ENCODE measurements around the gene UBR4.

The UBR4 gene

DNA sequence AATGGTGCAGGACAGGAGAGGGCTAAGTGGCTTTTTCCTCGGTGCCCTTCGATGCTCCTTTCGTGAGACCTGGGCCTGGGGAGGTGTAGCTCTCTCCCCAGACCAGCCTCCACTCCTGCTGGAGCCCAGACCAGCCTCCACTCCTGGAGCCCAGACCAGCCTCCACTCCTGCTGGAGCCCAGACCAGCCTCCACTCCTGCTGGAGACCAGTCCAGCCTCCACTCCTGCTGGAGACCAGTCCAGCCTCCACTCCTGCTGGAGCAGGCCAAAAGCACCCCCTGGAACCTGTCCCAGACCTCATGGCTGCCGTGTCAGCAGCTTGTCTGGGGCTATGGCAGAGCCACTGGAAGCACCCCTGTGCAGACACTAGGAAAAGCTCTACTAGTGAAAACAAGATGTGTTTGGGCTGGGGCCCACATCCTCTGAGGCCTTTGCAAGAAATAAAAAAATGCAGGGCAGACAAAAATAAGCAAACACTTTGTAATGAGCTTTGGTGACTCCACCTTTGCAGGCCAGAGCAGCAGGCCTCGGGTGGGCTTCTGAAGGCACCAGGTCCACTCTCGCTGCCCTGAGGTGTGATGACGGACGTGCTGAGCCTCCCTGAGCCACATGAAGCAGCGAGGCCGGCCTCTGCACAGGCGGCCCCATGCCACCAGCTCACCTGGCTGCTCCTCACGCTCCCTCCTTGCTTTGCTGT, 137.6 kb downstream of the UBR4 start:
- no peak for DNase-seq (ENCODE audit: low read depth)

- no peak for DNase-seq (ENCODE audit: low read depth)
Observed at GRCh38 chr1:19071674-19072281, 138.3 kb downstream of the UBR4 start.

DNA sequence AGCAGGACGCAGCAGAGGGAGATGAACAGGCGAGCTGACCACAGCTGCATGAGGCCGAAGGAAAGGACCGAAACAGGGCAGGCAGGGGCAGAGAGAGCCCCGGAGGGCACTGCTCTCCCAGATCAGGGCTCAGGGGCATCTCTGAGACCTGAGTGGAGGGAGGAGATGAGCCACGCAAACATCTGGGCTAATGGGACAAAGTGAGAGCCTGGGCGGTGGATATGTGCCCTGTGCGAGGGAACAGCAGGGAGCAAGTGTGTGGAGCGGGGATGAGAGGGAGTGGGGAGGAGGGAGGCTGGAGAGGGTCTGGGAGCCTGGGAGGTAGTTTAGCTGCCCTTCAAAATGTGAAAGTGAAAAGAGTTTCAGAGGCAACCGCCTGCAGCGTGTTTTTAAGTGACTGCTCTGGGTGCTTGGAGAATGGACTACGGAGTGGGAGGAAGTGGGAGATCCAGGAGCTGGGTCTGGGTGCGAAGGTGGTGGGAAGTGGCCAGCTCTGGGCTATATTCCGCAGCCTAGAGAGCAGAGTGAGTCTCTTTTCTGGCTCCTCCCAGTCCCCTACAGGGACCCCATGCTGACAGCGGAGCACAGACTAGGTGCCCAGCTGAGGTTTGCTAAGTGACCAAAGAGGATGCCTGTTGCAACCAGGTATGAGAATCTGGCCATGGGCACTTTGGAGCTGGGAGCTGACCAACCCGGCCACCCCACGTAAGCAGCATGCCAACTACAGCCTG, 139.0 kb downstream of the UBR4 start:
- no peak for DNase-seq (ENCODE audit: low read depth)

DNA sequence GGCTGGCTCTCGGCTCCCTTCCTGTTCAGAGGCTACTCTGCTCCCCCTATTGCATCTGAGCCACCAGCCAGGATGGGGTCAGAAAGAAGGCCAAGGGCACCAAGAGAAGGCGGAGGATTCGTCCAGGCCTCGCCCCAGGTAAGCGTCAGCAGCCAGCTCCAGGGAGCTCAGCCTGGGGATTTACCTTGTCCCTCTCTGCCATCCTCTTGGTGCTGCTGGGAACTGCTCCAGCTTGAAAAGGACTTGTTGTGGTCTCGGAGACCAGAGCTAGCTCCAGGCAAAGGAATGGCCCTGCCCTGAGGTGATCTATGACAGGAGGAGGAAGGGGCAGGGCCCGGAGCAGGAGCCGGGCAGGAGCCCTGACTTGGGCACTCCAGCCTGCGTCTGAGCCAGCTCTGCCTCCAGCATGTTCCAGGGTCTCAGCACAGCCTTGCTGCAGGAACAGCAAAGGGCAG, 139.8 kb downstream of the UBR4 start:
- DNase-seq (ENCODE audit: low read depth): no peak

DNA sequence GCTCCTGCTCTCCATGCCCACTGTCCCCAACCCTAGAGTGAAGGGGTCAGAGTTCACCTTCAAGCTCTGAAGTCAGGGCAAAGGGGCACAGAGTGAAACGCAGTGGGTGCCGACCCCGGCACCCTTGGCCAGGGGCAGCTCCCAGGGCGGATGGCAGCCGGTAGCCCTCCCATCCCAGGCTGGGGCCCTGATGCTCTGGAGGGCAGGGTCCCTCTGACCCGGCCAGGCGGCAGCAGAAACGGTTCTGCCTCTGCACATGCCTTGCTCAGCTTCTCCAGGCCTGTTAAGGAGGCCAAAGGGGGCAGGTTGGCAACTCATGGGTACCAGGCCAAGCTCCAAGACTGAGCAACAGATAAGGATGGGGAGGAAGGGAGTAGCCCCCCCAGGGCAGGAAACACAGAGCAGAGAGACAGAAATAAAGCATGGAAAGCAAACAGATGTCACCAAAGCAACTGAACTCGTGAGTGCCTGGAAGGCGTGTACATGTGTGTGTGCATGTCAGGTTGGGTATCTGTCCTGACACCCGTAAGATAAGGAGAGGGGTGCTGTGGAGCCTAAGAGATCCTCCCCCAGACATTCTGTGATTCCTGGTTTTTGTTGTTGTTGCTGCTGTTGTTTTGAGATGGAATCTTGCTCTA, 141.3 kb downstream of the UBR4 start:
- DNase-seq (ENCODE audit: low read depth): no peak

- no peak for DNase-seq (ENCODE audit: low read depth)
Observed at GRCh38 chr1:19067912-19068638, 142.0 kb downstream of the UBR4 start.

GRCh38 chr1:19067182-19067911, 142.7 kb downstream of the UBR4 start:
- no peak for DNase-seq (ENCODE audit: low read depth)

DNA sequence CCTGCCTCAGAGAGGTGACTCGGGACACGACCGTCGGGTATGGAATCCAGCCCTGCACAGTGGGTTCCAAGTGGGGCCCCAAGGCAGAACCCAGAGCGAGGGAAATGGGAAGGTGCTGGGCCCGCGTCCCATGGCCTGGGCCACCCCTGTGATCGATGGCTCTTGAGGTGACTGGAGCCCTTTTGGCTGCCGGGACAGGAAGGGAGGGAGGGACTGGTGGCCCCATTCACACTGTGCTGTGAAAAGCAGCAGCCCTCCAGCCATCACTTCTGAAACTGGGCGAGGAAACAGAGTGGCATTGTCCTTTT, 143.2 kb downstream of the UBR4 start:
- no peak for DNase-seq (ENCODE audit: low read depth)

- no peak for DNase-seq (ENCODE audit: low read depth)
Observed at GRCh38 chr1:19066248-19066873, 143.7 kb downstream of the UBR4 start.

- no peak for DNase-seq (ENCODE audit: low read depth)
Observed at GRCh38 chr1:19065526-19066247, 144.4 kb downstream of the UBR4 start.

GRCh38 chr1:19064906-19065450, 145.1 kb downstream of the UBR4 start:
- DNase-seq (ENCODE audit: low read depth): no peak

DNA sequence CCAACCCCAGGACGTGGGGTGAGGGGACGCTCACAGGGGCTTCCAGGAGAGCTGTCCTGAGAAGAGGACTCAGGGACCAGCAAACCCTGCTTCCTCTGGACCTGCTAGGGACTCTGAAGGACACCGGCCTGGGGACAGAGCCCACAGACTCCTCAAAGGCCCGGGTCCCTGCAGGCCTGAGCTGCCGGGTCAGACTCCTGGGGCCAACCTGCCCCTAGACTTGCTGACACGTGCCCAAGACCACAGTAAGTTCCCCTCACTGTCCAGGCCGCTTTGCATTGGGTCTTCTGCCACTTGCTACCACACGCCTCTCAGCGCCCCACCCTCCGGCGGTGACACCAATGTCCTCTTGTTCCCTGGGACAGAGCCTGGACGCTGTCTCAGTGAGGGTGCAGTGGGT, 146.9 kb downstream of the UBR4 start:
- DNase-seq (ENCODE audit: low read depth): no peak

GRCh38 chr1:19062258-19063029, 147.6 kb downstream of the UBR4 start:
- no peak for DNase-seq (ENCODE audit: low read depth)

GRCh38 chr1:19061798-19062197, 148.3 kb downstream of the UBR4 start:
- DNase-seq (ENCODE audit: low read depth): no peak

GRCh38 chr1:19061343-19061742, 148.7 kb downstream of the UBR4 start:
- no peak for DNase-seq (ENCODE audit: low read depth)

- no peak for DNase-seq (ENCODE audit: low read depth)
Observed at GRCh38 chr1:19059773-19060172, 150.3 kb downstream of the UBR4 start.

DNA sequence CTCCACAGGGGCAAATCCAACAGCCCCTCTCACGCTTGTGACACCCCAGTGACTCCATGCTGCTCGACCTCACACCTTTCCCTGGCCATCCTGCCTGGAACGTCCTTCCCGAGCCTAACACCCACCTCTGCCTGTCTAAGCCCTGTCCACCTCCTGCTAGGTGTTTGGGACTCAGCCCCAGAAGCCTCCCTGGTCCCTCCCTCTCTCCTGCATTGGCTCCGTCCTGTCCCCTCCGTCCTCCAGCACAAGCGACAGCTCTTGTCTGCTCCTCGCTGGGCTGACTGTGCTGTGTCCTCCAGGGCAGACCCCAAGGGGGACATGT, 151.6 kb downstream of the UBR4 start:
- no peak for DNase-seq (ENCODE audit: low read depth)

- no peak for DNase-seq (ENCODE audit: low read depth)
Observed at GRCh38 chr1:19057784-19058475, 152.1 kb downstream of the UBR4 start.

All from GM04504 (cell line).